ENCODE data around the gene AGBL1.

The AGBL1 gene

GRCh38 chr15:86849558-86850285 is 770.1 kb downstream of the AGBL1 start:
- H3K36me3 ChIP-seq (ENCODE audit: control insufficient read depth in 1 of 2, insufficient read depth in 2 of 2, low read depth in 1 of 2, low read length in 2 of 2) = no peaks in the 10 kb centered on the region
- H3K4ac ChIP-seq (ENCODE audit: low read depth in 1 of 2, low read length in 2 of 2) = no peak overlapping the region
- H3K23ac ChIP-seq (ENCODE audit: low read length in 2 of 2) = no peak overlapping the region
- no peak overlapping the region for H4K8ac ChIP-seq (ENCODE audit: low read length)
- H3K4me2 ChIP-seq (ENCODE audit: low read length, poor library complexity, severe bottlenecking) = no peak overlapping the region
- H3K27me3 ChIP-seq (ENCODE audit: control insufficient read depth in 1 of 2, insufficient read depth in 1 of 2, low read length in 2 of 2) = no peaks in the 10 kb centered on the region
- H3K9me3 ChIP-seq (ENCODE audit: control insufficient read depth, low read length) = peaks cover 3% of the 10 kb centered on the region
- H2BK120ac ChIP-seq (ENCODE audit: low read depth, low read length) = no peak overlapping the region
- H2BK15ac ChIP-seq (ENCODE audit: low read depth, poor library complexity, severe bottlenecking) = no peak overlapping the region
- no peak overlapping the region for H3K14ac ChIP-seq (ENCODE audit: low read length in 2 of 2)
- no peak overlapping the region for H3K18ac ChIP-seq (ENCODE audit: low read depth in 1 of 2, low read length in 2 of 2)
- 85% methylated on average over 6 of the region's 6 CpGs for WGBS
- no peak overlapping the region for H2AFZ ChIP-seq (ENCODE audit: low read depth, low read length)
- H2AK5ac ChIP-seq (ENCODE audit: low read length, severe bottlenecking) = no peak overlapping the region
- no peak overlapping the region for H4K91ac ChIP-seq (ENCODE audit: low read length)
- no peak for DNase-seq
- H2BK12ac ChIP-seq (ENCODE audit: low read length in 2 of 2) = no peak overlapping the region
- no peaks in the 10 kb centered on the region for H3K79me1 ChIP-seq (replicated peaks; ENCODE audit: low read length, poor library complexity, severe bottlenecking)
- no peak overlapping the region for H3K27ac ChIP-seq (ENCODE audit: low read length, poor library complexity, severe bottlenecking)
- H3K4me1 ChIP-seq (ENCODE audit: control insufficient read depth, insufficient read depth, low read depth, low read length) = no peaks in the 10 kb centered on the region
- H3K9ac ChIP-seq (ENCODE audit: low read length) = no peak overlapping the region
- H3K4me3 ChIP-seq (ENCODE audit: insufficient read depth in 1 of 2, low read depth in 1 of 2, low read length in 2 of 2) = no peak overlapping the region
- H2BK5ac ChIP-seq (ENCODE audit: low read depth, low read length, poor library complexity, severe bottlenecking) = no peak overlapping the region

- Histone ChIP-seq H2BK5ac (ENCODE audit: low read depth, low read length, poor library complexity, severe bottlenecking) (no peak overlapping the region), H2AFZ (ENCODE audit: low read depth, low read length) (no peak overlapping the region), H2BK12ac (ENCODE audit: low read length in 2 of 2) (no peak overlapping the region), H3K9me3 (ENCODE audit: control insufficient read depth, low read length) (no peaks in the 10 kb centered on the region), H3K36me3 (ENCODE audit: control insufficient read depth in 1 of 2, insufficient read depth in 2 of 2, low read depth in 1 of 2, low read length in 2 of 2) (no peaks in the 10 kb centered on the region), H2AK5ac (ENCODE audit: low read length, severe bottlenecking) (no peak overlapping the region), H3K4me2 (ENCODE audit: low read length, poor library complexity, severe bottlenecking) (no peak overlapping the region), H3K4me3 (ENCODE audit: insufficient read depth in 1 of 2, low read depth in 1 of 2, low read length in 2 of 2) (no peak overlapping the region), H3K79me1 (replicated peaks; ENCODE audit: low read length, poor library complexity, severe bottlenecking) (no peaks in the 10 kb centered on the region), H3K9ac (ENCODE audit: low read length) (no peak overlapping the region), H3K14ac (ENCODE audit: low read length in 2 of 2) (no peak overlapping the region), H3K18ac (ENCODE audit: low read depth in 1 of 2, low read length in 2 of 2) (no peak overlapping the region), H3K4ac (ENCODE audit: low read depth in 1 of 2, low read length in 2 of 2) (no peak overlapping the region), H2BK120ac (ENCODE audit: low read depth, low read length) (no peak overlapping the region), H4K8ac (ENCODE audit: low read length) (no peak overlapping the region), H3K27ac (ENCODE audit: low read length, poor library complexity, severe bottlenecking) (no peak overlapping the region), H3K23ac (ENCODE audit: low read length in 2 of 2) (no peak overlapping the region), H3K27me3 (ENCODE audit: control insufficient read depth in 1 of 2, insufficient read depth in 1 of 2, low read length in 2 of 2) (no peaks in the 10 kb centered on the region), H2BK15ac (ENCODE audit: low read depth, poor library complexity, severe bottlenecking) (no peak overlapping the region), H4K91ac (ENCODE audit: low read length) (no peak overlapping the region), H3K4me1 (ENCODE audit: control insufficient read depth, insufficient read depth, low read depth, low read length) (no peaks in the 10 kb centered on the region)
- WGBS = 100% methylated on average over 1 of the region's 1 CpG
- DNase-seq = no peak
These were observed 771.3 kb downstream of the AGBL1 start for GRCh38 chr15:86850939-86851338.

GRCh38 chr15:86852741-86853140 is 773.1 kb downstream of the AGBL1 start:
- Histone ChIP-seq H3K14ac (ENCODE audit: low read length in 2 of 2) (no peak overlapping the region), H4K8ac (ENCODE audit: low read length) (no peak overlapping the region), H3K4me3 (ENCODE audit: insufficient read depth in 1 of 2, low read depth in 1 of 2, low read length in 2 of 2) (no peak overlapping the region), H2BK5ac (ENCODE audit: low read depth, low read length, poor library complexity, severe bottlenecking) (no peak overlapping the region), H4K91ac (ENCODE audit: low read length) (no peak overlapping the region), H3K4me2 (ENCODE audit: low read length, poor library complexity, severe bottlenecking) (no peak overlapping the region), H2BK15ac (ENCODE audit: low read depth, poor library complexity, severe bottlenecking) (no peak overlapping the region), H3K23ac (ENCODE audit: low read length in 2 of 2) (no peak overlapping the region), H3K9me3 (ENCODE audit: control insufficient read depth, low read length) (no peaks in the 10 kb centered on the region), H3K9ac (ENCODE audit: low read length) (no peak overlapping the region), H3K27me3 (ENCODE audit: control insufficient read depth in 1 of 2, insufficient read depth in 1 of 2, low read length in 2 of 2) (no peaks in the 10 kb centered on the region), H2BK12ac (ENCODE audit: low read length in 2 of 2) (no peak overlapping the region), H3K18ac (ENCODE audit: low read depth in 1 of 2, low read length in 2 of 2) (no peak overlapping the region), H3K4me1 (ENCODE audit: control insufficient read depth, insufficient read depth, low read depth, low read length) (no peaks in the 10 kb centered on the region), H3K36me3 (ENCODE audit: control insufficient read depth in 1 of 2, insufficient read depth in 2 of 2, low read depth in 1 of 2, low read length in 2 of 2) (no peaks in the 10 kb centered on the region), H3K27ac (ENCODE audit: low read length, poor library complexity, severe bottlenecking) (no peak overlapping the region), H3K79me1 (replicated peaks; ENCODE audit: low read length, poor library complexity, severe bottlenecking) (no peaks in the 10 kb centered on the region), H2AK5ac (ENCODE audit: low read length, severe bottlenecking) (no peak overlapping the region), H3K4ac (ENCODE audit: low read depth in 1 of 2, low read length in 2 of 2) (no peak overlapping the region), H2BK120ac (ENCODE audit: low read depth, low read length) (no peak overlapping the region), H2AFZ (ENCODE audit: low read depth, low read length) (no peak overlapping the region)
- no CpG with 5 or more reads among the region's 2 CpGs for WGBS
- no peak for DNase-seq

- H2BK5ac ChIP-seq (ENCODE audit: low read depth, low read length, poor library complexity, severe bottlenecking) = no peak overlapping the region
- no peak overlapping the region for H2BK15ac ChIP-seq (ENCODE audit: low read depth, poor library complexity, severe bottlenecking)
- H3K9me3 ChIP-seq (ENCODE audit: control insufficient read depth, low read length) = no peaks in the 10 kb centered on the region
- no peaks in the 10 kb centered on the region for H3K79me1 ChIP-seq (replicated peaks; ENCODE audit: low read length, poor library complexity, severe bottlenecking)
- 74% methylated on average over 1 of the region's 1 CpG for WGBS
- H4K8ac ChIP-seq (ENCODE audit: low read length) = no peak overlapping the region
- DNase-seq = no peak
- H3K4me2 ChIP-seq (ENCODE audit: low read length, poor library complexity, severe bottlenecking) = no peak overlapping the region
- H3K4ac ChIP-seq (ENCODE audit: low read depth in 1 of 2, low read length in 2 of 2) = no peak overlapping the region
- no peak overlapping the region for H2AK5ac ChIP-seq (ENCODE audit: low read length, severe bottlenecking)
- H4K91ac ChIP-seq (ENCODE audit: low read length) = no peak overlapping the region
- H3K27ac ChIP-seq (ENCODE audit: low read length, poor library complexity, severe bottlenecking) = no peak overlapping the region
- H3K36me3 ChIP-seq (ENCODE audit: control insufficient read depth in 1 of 2, insufficient read depth in 2 of 2, low read depth in 1 of 2, low read length in 2 of 2) = no peaks in the 10 kb centered on the region
- H3K9ac ChIP-seq (ENCODE audit: low read length) = no peak overlapping the region
- no peak overlapping the region for H2BK120ac ChIP-seq (ENCODE audit: low read depth, low read length)
- H2AFZ ChIP-seq (ENCODE audit: low read depth, low read length) = no peak overlapping the region
- H2BK12ac ChIP-seq (ENCODE audit: low read length in 2 of 2) = no peak overlapping the region
- no peak overlapping the region for H3K4me3 ChIP-seq (ENCODE audit: insufficient read depth in 1 of 2, low read depth in 1 of 2, low read length in 2 of 2)
- no peak overlapping the region for H3K14ac ChIP-seq (ENCODE audit: low read length in 2 of 2)
- H3K23ac ChIP-seq (ENCODE audit: low read length in 2 of 2) = no peak overlapping the region
- no peaks in the 10 kb centered on the region for H3K27me3 ChIP-seq (ENCODE audit: control insufficient read depth in 1 of 2, insufficient read depth in 1 of 2, low read length in 2 of 2)
- no peak overlapping the region for H3K18ac ChIP-seq (ENCODE audit: low read depth in 1 of 2, low read length in 2 of 2)
- no peaks in the 10 kb centered on the region for H3K4me1 ChIP-seq (ENCODE audit: control insufficient read depth, insufficient read depth, low read depth, low read length)
These were observed 774.5 kb downstream of the AGBL1 start for GRCh38 chr15:86854176-86854575.

Data from mesenchymal stem cell (in vitro differentiated cells and primary cell).